Activated naive CD8-positive, alpha-beta T cell treated with anti-CD3 and anti-CD28 coated beads, Interleukin-2, amount 10 ng/mL, durations not matched to agents 7 days and 5 days (primary cell): Measurements from ENCODE around the gene SLC35A3. TPM values are rescaled to one million over a fixed set of nuclear protein-coding genes. Genes with fewer than 3 reads are reported as not detected.

ENCODE experiments used
- ATAC-seq: fragments of 150-1000 bp; cut with Tn5 transposase; one replicate; pipeline ENCODE4 v1.10.0; 2021; ENCODE audit warnings: low read depth, moderate library complexity
- POLR2A ChIA-PET: fragments of 350-600 bp; sonication (Branson Sonifier 250); formaldehyde crosslinking; loops from one replicate; lab custom pipeline; 2021; ENCODE audit warnings: antibody characterized with exemption; lab: Charles Lee
- DNase-seq: peaks from one replicate; pipeline ENCODE4 v3.0.0; 2021
- H3K27ac Mint-ChIP-seq: one replicate; pipeline ENCODE4 v1.8.0; 2022; ENCODE audit warnings: mild to moderate bottlenecking, mixed read lengths
- H3K27me3 Mint-ChIP-seq: one replicate; pipeline ENCODE4 v1.8.0; 2022; ENCODE audit warnings: mild to moderate bottlenecking, moderate library complexity, mixed read lengths
- H3K36me3 Mint-ChIP-seq: one replicate; pipeline ENCODE4 v1.8.0; 2021; ENCODE audit warnings: mild to moderate bottlenecking, mixed read lengths
- H3K4me1 Mint-ChIP-seq: one replicate; pipeline ENCODE4 v1.8.0; 2021; ENCODE audit warnings: mixed read lengths
- H3K4me3 Mint-ChIP-seq: one replicate; pipeline ENCODE4 v1.8.0; 2022; ENCODE audit warnings: mild to moderate bottlenecking, moderate library complexity, mixed read lengths
- H3K9me3 Mint-ChIP-seq: one replicate; pipeline ENCODE4 v1.8.0; 2021; ENCODE audit warnings: mixed read lengths
- total RNA-seq, 2 experiments: library from RNA; stranded (reverse); gene quantifications; one replicate each; pipeline ENCODE4 v1.2.3, GENCODE V29; 2021

SLC35A3 gene
- total RNA-seq, 2 experiments from 2014 or later = 21.5 to 23.3 TPM

- POLR2A ChIA-PET = no interaction called here
These were observed 11.1 kb downstream of the SLC35A3 start for GRCh38 chr1:99980928-99981327.

GRCh38 chr1:99986656-99987225 is 16.9 kb downstream of the SLC35A3 start:
- H3K4me3 Mint-ChIP-seq = no peak overlapping the region
- no peaks in the 10 kb centered on the region for H3K27me3 Mint-ChIP-seq
- H3K36me3 Mint-ChIP-seq = peaks cover 30% of the 10 kb centered on the region
- H3K4me1 Mint-ChIP-seq = peaks cover 2% of the 10 kb centered on the region
- POLR2A ChIA-PET = no interaction called here
- no peak overlapping the region for H3K27ac Mint-ChIP-seq
- DNase-seq (no peak), ATAC-seq (no peak)
- peaks cover 8% of the 10 kb centered on the region for H3K9me3 Mint-ChIP-seq

More at GRCh38 chr1:99980928-99981327, 11.1 kb downstream of the SLC35A3 start:
- Mint-ChIP-seq H3K9me3 (peaks cover 3% of the 10 kb centered on the region), H3K4me1 (peaks cover 4% of the 10 kb centered on the region), H3K4me3 (no peak overlapping the region), H3K27me3 (no peaks in the 10 kb centered on the region), H3K27ac (no peak overlapping the region), H3K36me3 (peaks cover 14% of the 10 kb centered on the region)
- no peak for ATAC-seq
- no peak for DNase-seq

- Mint-ChIP-seq H3K27ac (no peak overlapping the region), H3K4me1 (peaks cover 2% of the 10 kb centered on the region), H3K4me3 (no peak overlapping the region), H3K27me3 (no peaks in the 10 kb centered on the region), H3K9me3 (peaks cover 11% of the 10 kb centered on the region), H3K36me3 (peaks cover 42% of the 10 kb centered on the region)
- ATAC-seq = no peak
- POLR2A ChIA-PET = no interaction called here
- DNase-seq = no peak
These were observed 18.5 kb downstream of the SLC35A3 start for GRCh38 chr1:99988210-99988765.

- Mint-ChIP-seq H3K4me3 (no peak overlapping the region), H3K9me3 (peaks cover 8% of the 10 kb centered on the region), H3K27me3 (no peaks in the 10 kb centered on the region), H3K4me1 (no peaks in the 10 kb centered on the region), H3K27ac (no peak overlapping the region), H3K36me3 (peaks cover 48% of the 10 kb centered on the region)
- POLR2A ChIA-PET = no interaction called here
- no peak for DNase-seq
- no peak for ATAC-seq
These were observed 22.4 kb downstream of the SLC35A3 start for GRCh38 chr1:99992044-99992722.

- POLR2A ChIA-PET = no interaction called here
- H3K9me3 Mint-ChIP-seq = peaks cover 8% of the 10 kb centered on the region
- no peaks in the 10 kb centered on the region for H3K27me3 Mint-ChIP-seq
- no peak overlapping the region for H3K4me3 Mint-ChIP-seq
- H3K36me3 Mint-ChIP-seq = peaks cover 48% of the 10 kb centered on the region
- no peaks in the 10 kb centered on the region for H3K4me1 Mint-ChIP-seq
- no peak for ATAC-seq
- no peak overlapping the region for H3K27ac Mint-ChIP-seq
- no peak for DNase-seq
These were observed 23.1 kb downstream of the SLC35A3 start for GRCh38 chr1:99992760-99993467.

- ATAC-seq (no peak), DNase-seq (no peak)
- POLR2A ChIA-PET = no interaction called here
- H3K4me3 Mint-ChIP-seq = no peak overlapping the region
- H3K27ac Mint-ChIP-seq = no peak overlapping the region
- H3K36me3 Mint-ChIP-seq = peaks cover 48% of the 10 kb centered on the region
- no peaks in the 10 kb centered on the region for H3K27me3 Mint-ChIP-seq
- peaks cover 8% of the 10 kb centered on the region for H3K9me3 Mint-ChIP-seq
- H3K4me1 Mint-ChIP-seq = no peaks in the 10 kb centered on the region
These were observed 23.7 kb downstream of the SLC35A3 start for GRCh38 chr1:99993468-99993845.

- POLR2A ChIA-PET = no interaction called here
- no peaks in the 10 kb centered on the region for H3K27me3 Mint-ChIP-seq
- DNase-seq = no peak
- peaks cover 8% of the 10 kb centered on the region for H3K9me3 Mint-ChIP-seq
- H3K36me3 Mint-ChIP-seq = peaks cover 48% of the 10 kb centered on the region
- ATAC-seq = no peak
- no peak overlapping the region for H3K4me3 Mint-ChIP-seq
- no peaks in the 10 kb centered on the region for H3K4me1 Mint-ChIP-seq
- H3K27ac Mint-ChIP-seq = no peak overlapping the region
These were observed 24.7 kb downstream of the SLC35A3 start for GRCh38 chr1:99994496-99994895.

- POLR2A ChIA-PET = no interaction called here
- DNase-seq = no peak
- H3K27ac Mint-ChIP-seq = no peak overlapping the region
These were observed 27.2 kb downstream of the SLC35A3 start for GRCh38 chr1:99996951-99997350.

GRCh38 chr1:100001462-100001861 is 31.7 kb downstream of the SLC35A3 start:
- Mint-ChIP-seq H3K36me3 (peaks cover 54% of the 10 kb centered on the region), H3K9me3 (peaks cover 4% of the 10 kb centered on the region), H3K4me3 (no peak overlapping the region), H3K27ac (no peak overlapping the region), H3K4me1 (peaks cover 5% of the 10 kb centered on the region), H3K27me3 (no peaks in the 10 kb centered on the region)
- no peak for DNase-seq
- POLR2A ChIA-PET = no interaction called here
- ATAC-seq = no peak

More at GRCh38 chr1:99996951-99997350, 27.2 kb downstream of the SLC35A3 start:
- Mint-ChIP-seq H3K9me3 (peaks cover 3% of the 10 kb centered on the region), H3K4me1 (no peaks in the 10 kb centered on the region), H3K27me3 (no peaks in the 10 kb centered on the region), H3K4me3 (no peak overlapping the region), H3K36me3 (peaks cover 47% of the 10 kb centered on the region)
- no peak for ATAC-seq

- ATAC-seq (no peak), DNase-seq (no peak)
- POLR2A ChIA-PET = no interaction called here
- Mint-ChIP-seq H3K36me3 (peaks cover 51% of the 10 kb centered on the region), H3K27ac (no peak overlapping the region), H3K27me3 (no peaks in the 10 kb centered on the region), H3K9me3 (peaks cover 4% of the 10 kb centered on the region), H3K4me3 (no peak overlapping the region), H3K4me1 (peaks cover 5% of the 10 kb centered on the region)
These were observed 35.6 kb downstream of the SLC35A3 start for GRCh38 chr1:100005424-100005823.

- Mint-ChIP-seq H3K27me3 (no peaks in the 10 kb centered on the region), H3K9me3 (peaks cover 4% of the 10 kb centered on the region), H3K27ac (no peak overlapping the region), H3K4me1 (peaks cover 5% of the 10 kb centered on the region), H3K36me3 (peaks cover 41% of the 10 kb centered on the region), H3K4me3 (no peak overlapping the region)
- DNase-seq = no peak
- POLR2A ChIA-PET = no interaction called here
- no peak for ATAC-seq
These were observed 36.9 kb downstream of the SLC35A3 start for GRCh38 chr1:100006688-100007087.

GRCh38 chr1:100009458-100009857 is 39.7 kb downstream of the SLC35A3 start:
- POLR2A ChIA-PET = no interaction called here
- peaks cover 4% of the 10 kb centered on the region for H3K9me3 Mint-ChIP-seq
- no peak overlapping the region for H3K27ac Mint-ChIP-seq
- H3K4me3 Mint-ChIP-seq = no peak overlapping the region
- H3K4me1 Mint-ChIP-seq = no peaks in the 10 kb centered on the region
- no peaks in the 10 kb centered on the region for H3K27me3 Mint-ChIP-seq
- ATAC-seq = no peak
- H3K36me3 Mint-ChIP-seq = peaks cover 20% of the 10 kb centered on the region
- DNase-seq = no peak

- DNase-seq = no peak
- no peaks in the 10 kb centered on the region for H3K27me3 Mint-ChIP-seq
- H3K9me3 Mint-ChIP-seq = peaks cover 3% of the 10 kb centered on the region
- POLR2A ChIA-PET = interaction anchor here (0.9 kb wide), 1 partner anchor 18 kb away, joined by 3 read pairs; no protein-coding TSS in a partner anchor
- H3K27ac Mint-ChIP-seq = no peak overlapping the region
- H3K4me1 Mint-ChIP-seq = peaks cover 3% of the 10 kb centered on the region
- no peak for ATAC-seq
- H3K4me3 Mint-ChIP-seq = no peak overlapping the region
- peaks cover 12% of the 10 kb centered on the region for H3K36me3 Mint-ChIP-seq
These were observed 41.0 kb downstream of the SLC35A3 start for GRCh38 chr1:100010804-100011203.
